CMK (cell line): ENCODE measurements around the gene DNLZ.
"Not testable (repeated sequence)": the region's sequence is repeated elsewhere in the genome, so short reads cannot be mapped to it uniquely, and the experiment has no call there.

Experiments used
- DNase-seq: peaks from one replicate; pipeline ENCODE4 v3.0.0-alpha.2; 2010; ENCODE audit warnings: low read depth

The DNLZ gene

GRCh38 chr9:136359774-136360718, 3.5 kb downstream of the DNLZ start:
- no peak for DNase-seq

DNA sequence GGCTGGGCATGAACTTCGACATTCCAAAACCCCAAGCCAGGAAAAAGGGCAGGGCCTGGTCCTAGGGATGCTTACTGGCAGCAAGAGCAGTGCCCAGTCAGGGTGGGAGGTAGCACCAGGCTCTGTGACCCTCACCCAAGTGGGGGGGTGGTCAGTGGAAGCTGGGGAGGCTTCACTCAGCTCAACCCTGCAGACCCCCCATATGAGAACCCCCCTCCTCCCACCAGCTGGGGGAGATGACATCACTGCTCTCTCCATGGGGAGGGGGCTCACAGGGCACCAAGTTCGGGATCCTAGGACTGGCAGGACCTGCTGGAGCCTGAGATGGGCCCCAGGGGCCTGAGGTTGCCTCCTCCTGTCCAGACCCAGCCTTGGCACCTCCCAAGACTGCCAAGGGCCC, 4.7 kb downstream of the DNLZ start:
- DNase-seq = no peak

DNA sequence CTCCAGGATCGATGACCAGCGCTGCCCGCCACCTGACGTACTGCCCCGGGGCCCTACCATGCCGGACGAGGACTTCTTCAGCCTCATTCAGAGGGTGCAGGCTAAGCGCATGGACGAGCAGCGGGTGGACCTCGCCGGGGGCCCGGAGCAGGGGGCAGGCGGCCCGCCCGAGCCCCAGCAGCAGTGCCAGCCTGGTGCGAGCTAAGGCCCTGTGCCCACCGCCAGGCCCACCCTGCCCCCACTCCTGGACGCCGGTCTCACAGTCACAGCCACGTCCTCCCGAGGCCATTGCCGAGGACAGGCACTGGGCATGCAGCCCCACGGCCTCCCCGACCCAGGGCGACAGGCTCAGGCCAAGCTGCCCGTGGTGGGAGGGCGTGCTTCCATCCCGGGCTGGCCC, 5.5 kb downstream of the DNLZ start:
- DNase-seq = no peak

DNA sequence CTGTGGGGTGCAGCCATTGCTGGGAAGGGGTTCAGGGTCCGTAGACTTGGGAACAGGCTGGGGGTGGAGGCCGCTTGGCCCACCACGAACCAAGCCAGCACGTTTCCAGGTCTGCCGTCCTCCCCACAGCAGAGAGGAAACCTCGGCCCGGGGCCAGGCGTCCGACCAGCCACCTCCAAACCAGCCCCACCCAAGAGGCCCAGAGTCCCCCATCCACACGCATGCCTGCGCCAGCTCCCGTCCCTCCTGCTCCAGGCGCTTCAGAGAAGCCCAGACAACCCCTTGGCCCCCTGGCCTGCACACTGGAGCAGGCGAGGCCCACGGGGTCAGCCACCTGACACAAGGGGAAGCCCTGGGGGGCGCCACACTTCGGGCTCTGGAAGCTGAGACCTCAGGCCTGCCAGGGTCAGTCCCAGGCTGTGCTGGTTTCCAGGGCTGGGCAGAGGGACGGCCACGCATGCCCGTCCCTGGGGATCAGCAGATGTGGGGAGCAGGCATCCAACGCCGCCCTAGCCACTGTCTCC, 6.3 kb downstream of the DNLZ start:
- no peak for DNase-seq

- no peak for DNase-seq
Measured at GRCh38 chr9:136355616-136356557, 7.7 kb downstream of the DNLZ start.

GRCh38 chr9:136354592-136355085, 8.9 kb downstream of the DNLZ start:
- DNase-seq = no peak

DNA sequence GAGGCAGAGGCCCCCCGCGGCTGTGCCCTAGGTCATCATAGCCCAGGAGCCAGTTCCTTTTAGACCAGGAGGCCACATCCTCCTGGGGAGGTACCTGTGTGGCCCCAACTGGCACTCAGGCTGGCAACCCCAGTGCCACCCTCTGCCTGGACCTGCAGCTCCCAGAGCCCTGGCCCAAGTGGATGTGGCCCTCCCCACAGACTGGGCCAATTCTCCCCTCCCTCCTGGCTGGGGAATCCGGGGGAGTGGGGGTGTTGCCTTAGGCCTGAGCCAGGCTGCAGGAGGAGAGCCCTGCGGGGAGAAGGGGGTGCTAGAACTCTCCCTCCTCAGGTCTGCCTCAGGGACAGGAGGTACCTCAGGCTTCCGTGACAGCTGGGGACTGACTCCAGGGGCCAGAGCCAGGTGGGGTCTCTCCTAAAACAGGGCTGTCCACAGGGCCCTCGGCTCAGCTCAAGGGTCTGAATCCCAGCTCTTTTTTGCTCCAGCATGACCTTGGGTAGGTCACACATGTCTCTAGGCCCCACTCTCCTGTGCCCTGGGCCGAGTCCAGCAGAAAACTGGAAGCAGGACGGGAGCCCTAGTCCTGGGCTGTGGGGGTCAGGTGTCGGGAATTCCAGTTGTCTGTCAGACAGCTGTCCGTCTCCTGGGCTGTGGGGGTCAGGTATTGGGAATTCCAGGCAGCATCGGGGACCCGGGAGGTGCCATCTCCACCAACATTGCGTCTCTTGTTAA, 9.6 kb downstream of the DNLZ start:
- DNase-seq = no peak

DNA sequence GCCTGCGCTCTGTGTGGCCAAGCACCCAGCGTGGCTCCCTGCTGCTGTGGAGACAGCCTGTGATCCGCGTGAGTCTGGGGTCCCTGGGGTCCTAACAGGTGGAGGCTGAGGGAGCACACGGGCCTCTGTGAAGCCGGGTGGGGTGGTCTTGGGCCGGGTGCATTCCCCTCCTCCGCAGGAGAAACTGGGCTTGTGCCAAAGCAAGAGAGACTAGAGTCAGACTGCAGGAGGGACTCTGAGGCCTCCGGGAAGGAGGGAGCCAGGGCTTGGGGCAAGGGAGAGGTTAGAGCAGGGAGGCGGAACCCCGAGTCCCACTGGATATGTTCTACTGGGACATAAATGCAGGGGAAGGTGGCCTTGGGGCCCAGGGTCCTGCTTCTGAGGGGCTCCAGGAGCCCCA, 10.5 kb downstream of the DNLZ start:
- DNase-seq = no peak

GRCh38 chr9:136352682-136353081, 10.9 kb downstream of the DNLZ start:
- no peak for DNase-seq

DNA sequence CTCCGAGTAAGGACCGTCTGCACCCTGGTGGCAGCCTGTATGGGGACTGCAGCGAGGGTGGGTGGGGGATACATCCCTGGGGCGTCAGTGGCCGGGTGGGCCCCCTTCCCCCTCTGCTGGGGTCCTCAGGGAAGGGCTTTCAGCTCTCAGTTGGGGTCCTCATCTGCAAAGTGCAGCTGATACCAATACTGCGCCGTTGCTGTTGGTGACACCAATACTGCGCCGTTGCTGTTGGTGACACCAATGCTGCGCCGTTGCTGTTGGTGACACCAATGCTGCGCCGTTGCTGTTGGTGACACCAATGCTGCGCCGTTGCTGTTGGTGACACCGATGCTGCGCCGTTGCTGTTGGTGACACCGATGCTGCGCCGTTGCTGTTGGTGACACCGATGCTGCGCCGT, 11.7 kb downstream of the DNLZ start:
- not testable (repeated sequence) for DNase-seq

- no peak for DNase-seq
Measured at GRCh38 chr9:136351252-136351800, 12.2 kb downstream of the DNLZ start.

- no peak for DNase-seq
Measured at GRCh38 chr9:136349546-136349945, 14.0 kb downstream of the DNLZ start.

GRCh38 chr9:136348691-136349090, 14.9 kb downstream of the DNLZ start:
- DNase-seq = no peak

- DNase-seq = no peak
Measured at GRCh38 chr9:136347472-136348256, 15.9 kb downstream of the DNLZ start.

GRCh38 chr9:136346927-136347465, 16.5 kb downstream of the DNLZ start:
- DNase-seq = no peak

DNA sequence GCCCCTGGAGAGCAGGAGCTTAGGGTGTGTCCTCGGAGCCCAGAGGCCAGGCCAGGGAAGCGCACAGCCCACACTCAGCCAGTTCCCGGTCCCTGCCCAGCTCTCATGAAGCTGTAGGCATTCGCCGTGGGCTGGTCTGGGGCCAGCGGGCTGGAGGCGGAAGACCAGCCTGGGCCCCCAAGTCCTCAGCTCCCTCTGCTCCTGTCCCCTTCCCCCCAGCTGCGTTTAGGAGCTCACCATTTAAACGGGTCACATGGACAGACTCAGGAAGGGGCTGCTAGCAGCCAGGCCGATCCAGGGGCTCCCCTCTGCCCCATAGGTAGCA, 17.4 kb downstream of the DNLZ start:
- no peak for DNase-seq

GRCh38 chr9:136345281-136346156, 18.0 kb downstream of the DNLZ start:
- no peak for DNase-seq

- no peak for DNase-seq
Measured at GRCh38 chr9:136344544-136345280, 18.8 kb downstream of the DNLZ start.

DNA sequence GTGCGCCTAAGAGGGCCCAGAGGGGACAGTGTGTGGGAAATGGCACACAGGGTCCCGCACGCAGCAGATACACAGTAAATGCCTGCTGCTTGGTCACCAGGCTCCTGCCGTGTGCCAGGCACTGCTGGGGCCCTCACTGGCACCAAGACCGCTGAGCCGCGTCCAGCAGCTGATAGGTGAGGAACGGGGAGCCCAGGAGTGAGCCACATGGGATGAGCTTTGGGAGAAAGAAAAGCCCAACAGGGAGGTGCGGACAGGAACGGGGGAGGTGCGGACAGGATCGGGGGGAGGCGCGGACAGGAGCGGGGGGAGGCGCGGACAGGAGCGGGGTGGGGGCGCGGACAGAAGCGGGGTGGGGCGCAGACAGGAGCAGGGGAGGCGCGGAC, 19.7 kb downstream of the DNLZ start:
- no peak for DNase-seq
